ENCODE data around the gene ZNF709. TPM values are rescaled to one million over a fixed set of nuclear protein-coding genes. Genes with fewer than 3 reads are reported as not detected.
"Not testable (repeated sequence)": the region's sequence is repeated elsewhere in the genome, so short reads cannot be mapped to it uniquely, and the experiment has no call there.

ZNF709 gene
- total RNA-seq (2014; rRNA removed; shearing (Covaris generic)) = 1.6 and 2.2 TPM in 2 replicates
- polyA plus RNA-seq (2015; cell fraction: cytosol; rRNA removed) = 0.21 and 0.34 TPM in 2 replicates
- 0.18 and 0.67 TPM in 2 replicates for polyA plus RNA-seq (2015; cell fraction: nucleus; rRNA removed)

- DNase-seq (ENCODE audit: low read depth, low spot score) = peak; percentile 82
- in situ Hi-C loops (cut with HindIII; ENCODE audit: low pct_unique_long_range_greater_than_20kb, low sequenced_read_pairs) = no loop called here
Measured at GRCh38 chr19:12484371-12485051, at the start of gene ZNF709. TSS of gene ZNF709 (minus strand) at chr19:12484816. CDS start at chr19:12484657, 159 bp downstream.

GRCh38 chr19:12527034-12527836, 42.6 kb upstream of the ZNF709 start:
- in situ Hi-C loops (cut with HindIII; ENCODE audit: low pct_unique_long_range_greater_than_20kb, low sequenced_read_pairs) = no loop called here
- DNase-seq (ENCODE audit: low read depth, low spot score) = no peak

- in situ Hi-C loops (cut with HindIII; ENCODE audit: low pct_unique_long_range_greater_than_20kb, low sequenced_read_pairs) = no loop called here
- DNase-seq (ENCODE audit: low read depth, low spot score) = no peak
Measured at GRCh38 chr19:12526542-12526941, 41.9 kb upstream of the ZNF709 start.

- DNase-seq (ENCODE audit: low read depth, low spot score) = peak; percentile 13
- in situ Hi-C loops (cut with HindIII; ENCODE audit: low pct_unique_long_range_greater_than_20kb, low sequenced_read_pairs) = no loop called here
Measured at GRCh38 chr19:12521996-12522395, 37.4 kb upstream of the ZNF709 start.

DNA sequence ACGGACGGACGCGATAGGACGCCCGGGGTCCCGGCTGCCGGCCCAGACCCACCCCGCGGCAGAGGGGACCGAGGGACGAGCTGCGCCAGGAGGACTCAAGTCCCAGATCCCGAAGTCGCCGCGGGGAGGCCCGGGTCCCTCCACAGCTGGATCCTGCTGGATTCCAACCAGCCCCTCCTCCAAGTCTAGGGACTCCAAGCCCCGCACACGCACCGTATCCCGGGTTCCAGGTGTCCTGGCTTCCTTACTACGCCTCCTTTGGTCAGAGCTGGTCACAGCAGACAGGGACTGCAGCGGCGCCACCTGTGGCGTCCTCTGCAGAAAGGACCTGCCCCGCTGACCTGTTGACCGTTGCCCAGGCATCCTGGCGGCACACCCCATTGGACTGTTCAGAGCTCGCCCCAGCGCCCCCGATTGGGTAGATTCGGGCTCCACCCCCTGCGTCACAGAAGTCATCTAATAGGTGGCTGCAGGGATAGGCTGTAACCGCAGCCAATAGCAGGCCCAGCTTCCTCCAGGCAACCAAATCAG, 29.0 kb upstream of the ZNF709 start:
- in situ Hi-C loops (cut with HindIII; ENCODE audit: low pct_unique_long_range_greater_than_20kb, low sequenced_read_pairs) = no loop called here
- no peak for DNase-seq (ENCODE audit: low read depth, low spot score)

DNA sequence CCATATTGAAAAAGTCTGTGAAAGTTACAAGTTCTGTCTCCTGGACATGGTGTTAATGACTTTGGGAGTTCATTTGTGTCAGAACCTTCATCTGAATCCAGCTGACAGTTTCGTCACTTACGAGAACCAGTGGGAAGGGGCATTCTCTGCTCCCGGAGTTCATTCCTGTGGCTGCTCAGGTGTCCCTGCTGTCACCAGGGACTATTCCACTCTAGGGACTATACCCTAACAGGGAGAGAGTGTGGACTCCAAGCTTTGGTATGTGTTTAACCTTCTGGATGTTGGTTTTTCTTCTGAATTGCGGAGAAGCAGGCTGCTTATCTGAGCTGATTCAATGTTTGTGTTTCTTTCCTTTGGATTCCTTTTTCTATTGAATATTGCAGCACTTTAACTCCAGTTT, 12.4 kb upstream of the ZNF709 start:
- in situ Hi-C loops (cut with HindIII; ENCODE audit: low pct_unique_long_range_greater_than_20kb, low sequenced_read_pairs) = no loop called here
- no peak for DNase-seq (ENCODE audit: low read depth, low spot score)

DNA sequence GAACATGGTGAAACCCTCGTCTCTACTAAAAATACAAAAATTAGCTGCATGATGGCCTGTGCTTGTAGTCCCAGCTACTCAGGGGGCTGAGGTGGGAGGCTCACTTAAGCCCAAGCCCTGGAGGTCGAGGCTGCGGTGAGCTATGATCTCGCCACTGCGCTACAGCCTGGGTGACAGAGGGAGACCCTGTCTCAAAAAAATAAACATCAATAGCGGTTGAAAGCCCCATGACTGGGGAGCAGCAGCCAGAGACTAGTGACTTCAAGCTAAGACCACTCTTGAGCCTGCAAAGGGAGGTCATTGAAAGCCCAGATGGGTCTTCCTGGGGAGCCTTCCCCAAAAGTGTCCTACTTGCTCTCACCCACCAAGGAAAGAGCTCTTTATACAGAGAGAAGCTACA, 11.9 kb upstream of the ZNF709 start:
- in situ Hi-C loops (cut with HindIII; ENCODE audit: low pct_unique_long_range_greater_than_20kb, low sequenced_read_pairs) = no loop called here

GRCh38 chr19:12495002-12495802, 10.6 kb upstream of the ZNF709 start:
- DNase-seq (ENCODE audit: low read depth, low spot score) = peak; percentile 63
- in situ Hi-C loops (cut with HindIII; ENCODE audit: low pct_unique_long_range_greater_than_20kb, low sequenced_read_pairs) = no loop called here

More for the DNA sequence above, 11.9 kb upstream of the ZNF709 start:
- DNase-seq (ENCODE audit: low read depth, low spot score) = no peak

DNA sequence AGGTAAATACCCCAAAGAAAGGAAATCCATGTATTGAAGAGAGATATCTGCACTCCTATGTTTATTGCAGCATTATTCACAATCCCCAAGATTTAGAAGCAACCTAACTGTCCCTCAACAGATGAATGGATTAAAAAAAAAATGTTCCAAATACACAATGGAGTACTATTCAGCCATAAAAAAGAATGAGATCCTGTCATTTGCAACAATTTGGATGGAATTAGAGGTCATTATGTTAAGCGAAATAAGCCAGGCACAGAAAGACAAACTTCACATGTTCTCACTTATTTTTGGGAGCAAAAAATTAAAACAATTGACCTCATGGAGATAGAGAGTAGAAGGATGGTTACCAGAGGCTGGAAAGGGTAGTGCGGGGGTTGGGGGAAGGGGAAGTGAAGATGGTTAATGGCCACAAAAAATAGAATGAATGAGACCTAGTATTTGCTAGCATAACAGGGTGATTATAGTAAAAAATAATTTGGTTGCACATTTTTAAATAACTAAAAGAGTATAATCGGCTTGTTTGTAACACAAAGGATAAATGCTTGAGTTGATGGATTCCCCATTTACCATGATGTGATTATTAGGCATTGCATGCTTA, 9.7 kb upstream of the ZNF709 start:
- in situ Hi-C loops (cut with HindIII; ENCODE audit: low pct_unique_long_range_greater_than_20kb, low sequenced_read_pairs) = no loop called here
- DNase-seq (ENCODE audit: low read depth, low spot score) = no peak

DNA sequence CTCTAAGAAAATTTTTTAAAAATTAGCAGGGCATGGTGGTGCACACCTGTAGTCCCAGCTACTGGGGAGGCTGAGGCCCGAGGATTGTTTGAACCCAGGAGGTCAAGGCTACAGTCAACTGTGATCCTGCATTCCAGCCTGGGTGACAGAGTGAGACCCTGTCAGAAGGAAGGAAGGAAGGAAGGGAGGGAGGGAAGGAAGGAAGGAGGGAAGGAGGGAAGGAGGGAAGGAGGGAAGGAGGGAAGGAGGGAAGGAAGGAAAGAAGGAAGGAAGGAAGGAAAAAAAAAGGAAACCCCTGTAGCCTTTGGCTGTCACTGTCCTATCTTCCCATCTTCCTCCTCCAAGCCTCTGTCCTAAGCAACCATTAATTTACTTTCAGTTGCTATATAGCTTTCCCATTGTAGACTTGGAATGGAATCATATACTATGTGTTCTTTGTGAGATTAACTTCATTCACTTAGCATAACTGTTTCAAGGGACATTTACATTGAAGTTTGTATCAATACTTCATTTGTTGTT, 1.7 kb upstream of the ZNF709 start:
- DNase-seq (ENCODE audit: low read depth, low spot score); in situ Hi-C loops (cut with HindIII; ENCODE audit: low pct_unique_long_range_greater_than_20kb, low sequenced_read_pairs): not testable (repeated sequence)

- in situ Hi-C loops (cut with HindIII; ENCODE audit: low pct_unique_long_range_greater_than_20kb, low sequenced_read_pairs) = no loop called here
Measured at GRCh38 chr19:12485571-12485970, 955 bp upstream of the ZNF709 start.

DNA sequence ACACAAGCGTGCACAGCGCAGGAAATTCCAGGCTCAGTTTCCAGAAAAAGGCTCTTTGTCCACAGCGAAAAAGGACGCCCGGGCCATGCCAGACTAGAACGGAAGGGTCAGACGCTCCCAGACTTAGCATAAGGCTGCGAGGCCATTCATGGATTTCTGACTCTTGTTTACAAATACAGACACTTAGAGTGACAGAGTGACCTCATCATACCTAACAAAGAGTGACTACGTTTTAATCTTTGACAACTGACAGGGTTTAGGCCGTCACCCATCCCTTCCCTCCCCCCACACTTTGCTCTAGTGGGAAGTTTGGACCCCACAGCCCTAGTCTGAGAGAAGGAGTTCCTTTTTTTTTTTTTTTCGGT, 418 bp upstream of the ZNF709 start:
- in situ Hi-C loops (cut with HindIII; ENCODE audit: low pct_unique_long_range_greater_than_20kb, low sequenced_read_pairs) = no loop called here
- DNase-seq (ENCODE audit: low read depth, low spot score) = no peak

More at GRCh38 chr19:12485571-12485970, 955 bp upstream of the ZNF709 start:
- DNase-seq (ENCODE audit: low read depth, low spot score) = no peak

- in situ Hi-C loops (cut with HindIII; ENCODE audit: low pct_unique_long_range_greater_than_20kb, low sequenced_read_pairs) = no loop called here
Measured at GRCh38 chr19:12484011-12484370, 625 bp downstream of the ZNF709 start.

GRCh38 chr19:12482509-12482886, 2.1 kb downstream of the ZNF709 start:
- DNase-seq (ENCODE audit: low read depth, low spot score) = no peak
- in situ Hi-C loops (cut with HindIII; ENCODE audit: low pct_unique_long_range_greater_than_20kb, low sequenced_read_pairs) = no loop called here

More at GRCh38 chr19:12484011-12484370, 625 bp downstream of the ZNF709 start:
- no peak for DNase-seq (ENCODE audit: low read depth, low spot score)

GRCh38 chr19:12481781-12482508, 2.7 kb downstream of the ZNF709 start:
- in situ Hi-C loops (cut with HindIII; ENCODE audit: low pct_unique_long_range_greater_than_20kb, low sequenced_read_pairs) = no loop called here
- no peak for DNase-seq (ENCODE audit: low read depth, low spot score)

- DNase-seq (ENCODE audit: low read depth, low spot score) = no peak
- in situ Hi-C loops (cut with HindIII; ENCODE audit: low pct_unique_long_range_greater_than_20kb, low sequenced_read_pairs) = no loop called here
Measured at GRCh38 chr19:12478234-12478941, 6.2 kb downstream of the ZNF709 start.
